HG03439 (cell line): ENCODE data around the gene NME1.
"Not testable (repeated sequence)": the region's sequence is repeated elsewhere in the genome, so short reads cannot be mapped to it uniquely, and the experiment has no call there.

Experiments
- ATAC-seq: cut with Tn5 transposase; IDR thresholded peaks from one replicate; pipeline ENCODE4 v1.9.1; 2021; ENCODE audit warnings: mild to moderate bottlenecking, moderate library complexity; ENCODE audit not compliant: unreplicated experiment

Gene NME1

DNA sequence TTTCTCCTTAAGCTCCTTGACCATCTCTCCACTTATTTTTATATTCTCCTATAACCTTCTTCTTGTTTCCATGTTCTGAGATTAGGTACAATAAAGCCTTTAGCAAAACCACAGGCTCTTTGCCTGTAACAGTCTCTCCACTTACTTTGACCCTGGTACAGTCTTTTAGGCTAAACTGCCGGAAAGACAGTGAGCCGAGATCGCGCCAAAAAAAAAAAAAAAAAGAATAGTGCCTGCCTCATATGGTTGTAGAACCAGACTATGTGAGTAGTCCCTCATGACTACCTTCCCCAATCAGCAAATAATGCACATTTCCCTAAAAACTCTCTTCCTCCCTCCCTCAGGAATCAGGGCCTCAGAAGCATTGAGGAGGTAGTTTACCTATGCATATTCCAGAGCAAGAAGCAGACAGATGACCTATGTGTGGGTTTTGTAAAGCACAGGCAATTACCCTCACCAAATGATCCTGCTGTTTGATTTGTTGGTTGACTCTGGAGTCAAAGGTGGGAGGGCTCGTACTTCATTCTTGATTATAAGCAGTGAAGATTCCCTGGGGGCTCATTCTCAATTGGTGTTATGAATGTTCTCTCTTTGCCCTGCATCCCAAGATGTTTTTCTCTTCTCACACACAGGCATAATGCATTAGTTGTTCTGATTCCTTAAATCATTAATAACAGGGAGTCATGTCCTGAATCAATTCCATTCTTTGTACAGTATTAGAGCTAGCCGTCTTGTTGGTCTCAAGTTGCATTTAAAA is 8.9 kb upstream of the NME1 start:
- no peak for ATAC-seq

DNA sequence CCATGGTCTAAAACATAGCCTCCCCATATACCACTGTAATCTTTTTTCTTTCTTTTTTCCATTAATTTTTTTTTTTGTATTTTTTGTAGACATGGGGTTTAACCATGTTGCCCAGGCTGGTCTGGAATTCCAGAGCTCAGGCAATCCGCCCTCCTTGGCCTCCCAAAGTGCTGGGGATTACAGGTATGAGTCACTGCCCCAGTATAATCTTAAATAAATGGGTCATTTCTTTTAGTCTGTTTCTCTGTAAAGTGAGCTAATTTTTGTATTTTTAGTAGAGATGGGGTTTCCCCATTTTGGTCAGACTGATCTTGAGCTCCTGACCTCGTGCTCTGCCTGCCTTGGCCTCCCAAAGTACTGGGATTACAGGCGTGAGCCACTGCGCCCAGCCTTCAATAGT is 5.7 kb upstream of the NME1 start:
- ATAC-seq, result peak; percentile 51

DNA sequence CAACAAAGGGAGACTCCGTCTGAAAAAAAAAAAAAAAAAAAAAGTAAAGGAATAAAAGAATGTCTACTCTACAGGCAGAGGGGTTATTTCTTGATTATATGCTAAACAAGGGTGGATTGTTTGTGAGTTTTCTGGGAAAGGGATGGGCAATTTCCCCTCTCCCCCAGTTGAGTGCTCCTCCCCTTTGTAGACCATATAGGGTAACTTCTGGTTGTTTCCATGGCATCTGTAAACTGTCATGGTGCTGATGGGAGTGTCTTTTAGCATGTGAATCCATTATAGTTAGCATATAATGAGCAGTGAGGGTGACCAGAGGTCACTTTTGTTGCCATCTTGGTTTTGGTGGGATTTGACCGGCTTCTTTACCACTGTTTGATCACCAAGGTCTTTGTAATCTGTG is 4.2 kb upstream of the NME1 start:
- ATAC-seq, result no peak

DNA sequence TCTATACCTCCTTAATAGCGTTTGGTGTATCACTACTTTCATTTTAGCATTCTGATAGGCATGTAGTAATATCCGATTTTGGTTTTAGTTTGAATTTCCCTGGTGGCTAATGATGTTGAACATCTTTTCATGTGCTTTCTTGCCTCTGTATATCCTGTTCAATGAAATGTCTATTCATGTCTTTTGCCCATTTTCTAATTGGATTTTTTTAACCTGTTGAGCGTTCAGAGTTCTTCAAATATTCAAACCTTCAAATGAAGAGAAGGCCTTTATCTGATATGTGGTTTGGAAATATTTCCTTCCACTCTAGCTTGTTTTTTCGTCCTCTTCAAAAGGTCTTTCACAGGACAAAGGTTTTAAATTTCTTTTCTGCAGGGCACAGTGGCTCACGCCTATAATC is 2.4 kb upstream of the NME1 start:
- ATAC-seq, result no peak

DNA sequence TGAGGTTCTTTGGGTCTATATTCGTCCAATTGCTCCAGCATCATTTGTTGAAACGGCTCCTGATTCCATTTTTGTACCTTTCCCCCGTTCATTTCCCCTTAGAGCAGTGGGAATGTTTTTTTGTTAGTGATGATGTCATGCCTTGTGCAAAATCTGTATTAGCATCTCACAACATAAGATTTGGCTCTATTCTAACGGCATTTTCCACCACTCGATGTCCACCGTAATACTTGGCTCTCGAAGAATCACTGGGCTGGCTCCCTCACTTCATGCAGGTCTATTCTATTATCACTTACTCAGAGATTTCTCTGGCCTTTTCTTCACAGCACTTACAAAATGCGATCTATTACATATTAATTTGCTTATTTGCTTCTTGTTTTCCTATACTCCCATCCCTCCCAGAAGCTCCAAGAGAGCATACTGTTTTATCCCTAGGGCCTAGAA is 571 bp upstream of the NME1 start:
- no peak for ATAC-seq

DNA sequence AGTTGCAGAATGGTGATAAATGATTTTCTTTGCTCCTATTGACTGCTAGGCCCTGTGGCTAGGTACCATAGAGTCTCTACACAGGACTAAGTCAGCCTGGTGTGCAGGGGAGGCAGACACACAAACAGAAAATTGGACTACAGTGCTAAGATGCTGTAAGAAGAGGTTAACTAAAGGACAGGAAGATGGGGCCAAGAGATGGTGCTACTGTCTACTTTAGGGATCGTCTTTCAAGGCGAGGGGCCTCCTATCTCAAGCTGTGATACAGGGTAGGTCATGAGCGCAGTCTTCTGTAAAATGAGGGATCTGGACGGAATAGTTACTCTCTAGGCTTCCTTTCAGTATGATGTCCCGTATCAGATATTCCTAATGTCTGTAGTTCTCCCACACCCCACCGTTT is 817 bp downstream of the NME1 start:
- no peak for ATAC-seq

DNA sequence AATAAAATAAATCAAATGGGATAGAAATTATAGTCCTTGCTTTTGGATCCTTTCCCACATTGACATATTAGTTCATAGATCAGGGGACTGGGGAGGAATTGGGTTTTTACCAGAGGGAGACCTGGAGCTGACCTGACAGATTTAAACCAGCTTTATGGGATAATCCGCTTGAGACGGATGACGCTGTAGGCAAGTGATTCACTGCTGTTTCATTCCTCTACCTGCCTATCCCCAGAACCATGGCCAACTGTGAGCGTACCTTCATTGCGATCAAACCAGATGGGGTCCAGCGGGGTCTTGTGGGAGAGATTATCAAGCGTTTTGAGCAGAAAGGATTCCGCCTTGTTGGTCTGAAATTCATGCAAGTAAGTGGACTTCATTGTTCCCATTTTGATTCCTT is 2.1 kb downstream of the NME1 start:
- no peak for ATAC-seq

DNA sequence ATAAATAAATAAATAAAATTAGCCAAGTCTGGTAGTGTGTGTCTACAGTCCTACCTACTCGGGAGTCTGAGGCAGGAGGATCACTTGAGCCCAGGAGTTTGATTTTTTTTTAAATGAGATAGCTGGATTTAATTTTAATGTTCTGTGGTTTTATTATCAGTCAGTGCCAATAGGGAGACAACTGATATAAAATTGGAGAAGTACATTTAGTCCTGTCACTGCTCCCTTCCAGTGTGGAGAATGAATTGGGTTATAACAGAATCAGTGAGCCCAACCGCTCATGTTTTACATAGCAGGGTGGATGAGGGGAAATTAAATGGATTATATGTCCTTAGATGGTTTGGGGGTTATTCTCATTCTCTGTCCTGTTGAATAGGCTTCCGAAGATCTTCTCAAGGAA is 6.2 kb downstream of the NME1 start:
- ATAC-seq, result no peak

DNA sequence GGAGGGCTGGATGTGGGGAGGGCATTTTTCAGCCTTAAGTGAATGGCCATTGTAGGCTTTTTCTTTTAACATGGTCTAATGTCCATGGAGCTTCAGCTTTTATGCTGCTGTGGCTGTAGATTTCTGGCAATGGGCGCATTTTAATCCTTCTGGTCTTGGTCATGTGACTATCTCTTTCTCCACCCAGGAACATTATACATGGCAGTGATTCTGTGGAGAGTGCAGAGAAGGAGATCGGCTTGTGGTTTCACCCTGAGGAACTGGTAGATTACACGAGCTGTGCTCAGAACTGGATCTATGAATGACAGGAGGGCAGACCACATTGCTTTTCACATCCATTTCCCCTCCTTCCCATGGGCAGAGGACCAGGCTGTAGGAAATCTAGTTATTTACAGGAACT is 8.2 kb downstream of the NME1 start:
- no peak for ATAC-seq

DNA sequence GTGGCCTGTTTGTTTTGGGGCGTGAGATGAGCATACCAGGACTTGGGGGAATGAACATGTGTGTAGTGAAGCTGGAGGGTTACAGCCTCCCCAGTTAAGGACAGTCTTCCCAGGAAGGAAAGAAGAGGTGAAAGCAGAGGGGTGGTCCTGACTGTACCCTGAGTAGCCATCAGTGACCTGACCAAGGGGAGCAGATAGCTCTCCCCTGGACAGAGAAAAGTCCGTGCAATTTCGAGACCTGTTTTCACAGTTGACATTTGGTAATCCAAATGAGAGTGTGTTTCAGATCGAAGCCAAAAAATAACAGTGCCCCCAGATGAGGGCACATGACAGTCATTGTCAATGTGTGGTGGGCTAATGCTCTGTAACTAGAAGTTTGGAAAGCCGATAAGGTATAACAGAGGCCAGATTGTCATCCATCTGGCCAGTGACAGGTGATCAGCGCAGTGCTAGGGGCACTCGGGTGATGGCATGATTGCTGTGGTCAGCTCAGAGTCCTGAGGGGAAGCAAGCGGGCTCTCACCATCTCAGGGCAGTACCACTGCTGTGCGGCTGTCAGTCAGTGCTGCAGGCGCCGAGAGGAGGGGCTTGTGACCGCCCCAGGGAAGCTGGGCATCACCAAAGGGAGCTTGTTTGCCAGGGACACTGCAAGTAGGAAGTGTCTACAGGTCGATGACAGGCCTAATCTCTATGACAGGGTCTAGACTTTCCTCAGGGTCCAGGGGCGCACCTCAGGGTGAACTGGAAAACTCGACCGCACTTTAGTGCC is 11.7 kb downstream of the NME1 start:
- no peak for ATAC-seq

DNA sequence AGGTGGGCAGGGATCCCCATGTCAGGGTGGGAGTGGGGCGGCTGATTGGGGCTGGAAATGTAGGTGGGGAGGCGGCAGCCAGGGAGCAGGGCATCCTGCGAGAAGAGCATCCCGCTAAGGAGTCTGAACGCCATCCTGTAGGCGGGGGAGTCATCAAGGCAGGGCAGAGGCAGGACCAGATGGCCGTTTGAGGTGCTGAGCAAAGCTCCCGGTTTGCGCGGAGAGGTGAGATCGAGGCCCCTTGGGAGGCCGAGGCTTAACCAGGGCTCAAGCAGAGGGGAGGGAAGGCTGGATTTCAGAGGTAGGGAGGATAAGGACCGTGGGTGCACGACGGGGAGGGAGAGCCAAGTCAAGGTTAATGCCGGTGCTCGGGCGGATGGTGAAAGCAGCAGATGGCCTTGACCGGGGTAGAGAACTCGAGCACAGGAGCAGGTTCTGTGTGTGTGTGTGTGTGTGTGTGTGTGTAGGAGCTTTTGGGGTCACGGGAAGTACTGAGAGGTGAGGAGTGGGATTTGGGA is 12.4 kb downstream of the NME1 start:
- no peak for ATAC-seq

DNA sequence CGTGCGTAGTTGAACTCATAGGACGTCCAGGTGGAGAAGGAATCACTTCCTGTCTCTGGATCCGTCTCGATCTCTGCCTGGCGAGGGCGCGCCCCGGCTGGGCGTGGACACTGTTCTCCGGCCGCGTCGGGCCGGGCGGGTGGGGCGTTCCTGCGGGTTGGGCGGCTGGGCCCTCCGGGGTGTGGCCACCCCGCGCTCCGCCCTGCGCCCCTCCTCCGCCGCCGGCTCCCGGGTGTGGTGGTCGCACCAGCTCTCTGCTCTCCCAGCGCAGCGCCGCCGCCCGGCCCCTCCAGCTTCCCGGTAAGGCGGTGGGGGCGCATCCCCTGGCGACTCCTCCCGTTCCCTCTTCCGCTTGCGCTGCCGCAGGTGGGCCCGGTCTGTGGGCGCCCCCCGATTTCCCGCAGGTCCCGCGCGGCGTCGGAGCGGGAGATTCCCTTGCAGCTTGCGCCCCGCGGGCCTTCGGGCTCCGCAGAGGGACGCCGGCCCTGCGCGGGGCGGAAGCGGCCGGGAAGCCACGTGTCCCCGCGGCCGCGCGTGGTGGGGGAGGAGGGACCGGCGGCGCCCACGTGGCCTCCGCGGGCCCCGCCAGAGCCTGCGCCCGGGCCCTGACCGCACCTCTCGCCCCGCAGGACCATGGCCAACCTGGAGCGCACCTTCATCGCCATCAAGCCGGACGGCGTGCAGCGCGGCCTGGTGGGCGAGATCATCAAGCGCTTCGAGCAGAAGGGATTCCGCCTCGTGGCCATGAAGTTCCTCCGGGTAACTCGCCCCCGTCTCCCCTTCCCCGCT is 13.0 kb downstream of the NME1 start, which contains the start of gene NME2:
NME2 (plus strand) TSS at position 214 of the 789 bp plus-strand sequence; CDS start at position 634, 420 bp downstream.
- peak; percentile 79 for ATAC-seq

DNA sequence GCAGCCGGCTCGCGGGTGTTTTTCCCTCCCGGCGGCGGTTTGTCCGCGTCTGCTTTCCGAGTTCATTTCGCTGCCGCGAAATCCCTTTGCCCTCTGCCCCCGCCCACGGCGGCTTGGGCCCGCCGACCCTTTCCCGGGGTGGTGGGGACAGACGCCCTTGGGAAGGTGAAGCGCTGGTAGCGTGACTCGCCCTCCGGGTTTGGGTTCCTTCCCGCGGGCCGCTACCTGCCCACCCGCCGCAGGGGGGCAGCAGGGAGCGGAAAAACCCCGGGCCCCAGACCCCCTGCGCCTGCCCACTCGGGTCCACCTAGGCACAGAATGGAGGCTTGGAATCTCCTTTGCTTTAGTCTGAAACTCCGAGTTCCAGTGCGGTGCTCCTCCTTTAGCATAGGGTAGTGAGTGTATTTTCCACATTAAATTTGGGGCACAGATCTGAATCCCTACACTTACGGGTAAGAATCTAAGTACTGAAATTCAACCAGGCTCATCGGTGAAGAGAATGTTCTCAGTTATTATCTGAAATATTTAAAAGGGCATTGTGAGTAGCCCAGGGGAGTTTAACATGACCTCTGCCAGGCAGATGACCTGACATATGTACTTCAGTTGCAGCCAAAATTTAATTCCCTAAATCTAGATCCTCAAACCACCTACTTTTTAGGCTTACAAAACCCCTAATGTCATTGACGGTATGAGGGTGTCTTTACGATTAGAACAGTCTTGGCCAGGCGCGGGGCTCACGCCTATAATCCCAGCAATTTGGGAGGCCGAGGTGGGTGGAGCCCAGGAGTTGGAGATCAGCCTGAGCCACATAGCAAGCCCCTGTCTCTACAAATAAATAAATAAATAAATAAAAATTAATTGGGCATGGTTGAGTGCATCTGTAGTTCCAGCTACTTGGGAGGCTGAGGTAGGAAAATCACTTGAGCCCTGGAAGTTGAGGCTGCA is 13.9 kb downstream of the NME1 start:
- ATAC-seq, result peak; percentile 52

DNA sequence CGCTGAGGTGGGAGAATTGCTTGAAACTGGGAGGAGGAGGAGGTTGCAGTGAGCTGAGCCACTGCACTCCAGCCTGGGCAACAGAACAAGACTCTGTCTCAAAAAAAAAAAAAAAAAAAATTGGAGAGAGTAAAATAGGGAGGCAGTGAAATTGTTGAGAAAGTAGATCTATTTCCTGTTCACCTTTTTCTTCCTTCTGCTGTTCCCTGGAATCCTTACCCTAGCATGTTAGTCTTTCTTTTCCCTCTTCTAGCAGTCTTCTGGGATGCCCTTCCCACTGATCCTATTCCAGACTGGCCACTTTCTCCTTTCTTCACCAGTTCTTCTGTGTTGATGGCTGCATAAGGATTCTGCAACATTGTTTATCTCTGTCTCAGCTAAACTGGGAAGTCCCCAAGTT is 16.0 kb downstream of the NME1 start:
- no peak for ATAC-seq

DNA sequence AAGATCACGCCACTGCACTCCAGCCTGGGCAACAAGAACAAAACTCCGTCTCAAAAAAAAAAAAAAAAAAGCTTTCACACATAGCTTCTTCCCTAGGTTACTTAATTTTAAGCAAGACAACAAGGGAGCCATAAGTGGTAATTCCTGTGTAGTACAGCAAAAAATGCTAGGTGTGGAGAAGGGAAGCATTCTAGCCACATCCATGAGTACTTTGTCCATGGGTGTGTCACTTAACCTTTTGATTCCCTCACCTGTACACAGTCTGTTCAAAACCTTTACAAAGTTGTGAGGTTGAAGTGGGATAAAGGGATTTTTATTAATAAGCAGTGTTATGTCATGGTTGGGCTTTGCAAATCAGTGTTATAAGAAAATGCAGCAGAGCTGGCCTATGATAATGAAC is 17.4 kb downstream of the NME1 start:
- ATAC-seq, result no peak

DNA sequence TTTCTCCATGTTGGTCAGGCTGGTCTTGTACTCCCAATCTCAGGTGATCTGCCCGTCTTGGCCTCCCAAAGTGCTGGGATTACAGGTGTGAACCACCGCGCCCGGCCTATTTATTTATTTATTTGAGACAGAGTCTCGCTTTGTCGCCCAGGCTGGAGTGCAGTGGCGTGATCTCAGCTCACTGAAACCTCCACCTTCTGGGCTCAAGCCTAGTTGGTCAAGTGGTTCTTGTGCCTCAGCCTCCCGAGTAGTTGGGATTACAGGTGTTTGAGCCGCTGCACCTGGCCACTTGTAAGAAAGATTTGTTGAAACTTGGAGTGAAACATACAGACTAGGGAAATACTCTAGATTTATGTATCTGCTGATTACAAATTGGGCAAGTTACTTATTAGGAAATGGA is 18.7 kb downstream of the NME1 start:
- ATAC-seq, result not testable (repeated sequence)

DNA sequence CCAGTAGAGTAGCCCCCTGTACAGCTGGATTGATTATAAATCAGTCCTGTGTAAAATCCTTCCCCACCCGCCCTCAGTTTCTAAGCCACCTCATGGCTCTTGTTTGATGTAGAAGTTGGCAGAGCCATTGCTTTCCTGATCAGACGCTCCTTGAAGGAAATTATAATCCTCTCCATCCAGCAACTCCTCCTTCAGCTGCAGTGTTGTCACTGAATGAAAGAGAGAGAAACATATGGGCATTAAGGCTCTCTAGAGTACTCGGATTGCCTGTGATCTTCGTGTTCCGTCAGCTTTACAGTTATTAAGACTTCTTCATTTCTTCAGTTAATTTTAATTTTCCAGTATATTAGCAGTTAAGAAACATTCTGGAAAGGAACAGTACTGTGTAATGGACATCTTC is 27.1 kb downstream of the NME1 start:
- no peak for ATAC-seq

DNA sequence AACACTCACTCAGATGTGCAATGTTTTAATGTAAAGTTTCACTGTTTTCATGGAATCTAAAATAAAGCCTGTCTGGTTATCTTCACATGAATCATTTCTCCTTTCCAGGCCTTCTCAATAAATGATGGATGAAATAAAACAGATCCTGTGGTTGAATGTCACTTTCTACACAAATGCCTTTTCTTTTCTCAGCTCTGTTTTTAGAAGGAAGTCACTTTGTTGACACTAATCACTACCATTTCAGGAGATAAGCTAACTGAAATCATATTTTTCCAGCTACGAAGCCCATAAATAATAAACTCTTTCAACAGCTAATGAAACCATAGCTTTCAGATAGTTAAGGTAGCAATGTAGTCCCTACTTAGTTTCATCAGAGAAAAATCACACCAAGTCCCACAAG is 30.8 kb downstream of the NME1 start:
- no peak for ATAC-seq

DNA sequence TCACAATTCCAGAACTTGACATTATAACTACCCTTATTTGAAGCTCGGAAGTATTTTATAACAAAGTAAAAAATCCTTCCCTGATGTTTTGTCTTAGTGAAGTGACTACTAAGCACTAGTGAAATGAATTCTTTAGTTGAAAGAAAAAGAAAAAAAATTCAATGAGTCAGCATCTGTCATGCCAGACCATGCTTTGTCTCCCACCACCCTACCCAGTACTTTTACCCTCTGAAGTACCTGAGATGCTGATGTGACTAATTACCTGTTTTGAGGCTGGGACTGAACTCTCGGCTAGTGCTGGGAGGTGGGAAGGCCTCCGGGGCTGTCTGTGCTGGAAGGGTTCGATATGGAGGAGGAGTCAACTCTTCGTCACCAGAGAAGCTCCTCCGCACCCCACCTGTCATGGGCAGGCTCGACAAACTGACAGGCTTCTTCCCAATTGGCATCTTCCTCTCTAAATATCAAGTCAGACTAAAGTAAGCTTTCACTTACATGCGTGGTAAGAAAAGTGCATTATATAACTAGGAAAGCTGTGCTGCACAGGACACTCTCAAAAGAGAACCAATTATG is 32.5 kb downstream of the NME1 start:
- ATAC-seq, result no peak

DNA sequence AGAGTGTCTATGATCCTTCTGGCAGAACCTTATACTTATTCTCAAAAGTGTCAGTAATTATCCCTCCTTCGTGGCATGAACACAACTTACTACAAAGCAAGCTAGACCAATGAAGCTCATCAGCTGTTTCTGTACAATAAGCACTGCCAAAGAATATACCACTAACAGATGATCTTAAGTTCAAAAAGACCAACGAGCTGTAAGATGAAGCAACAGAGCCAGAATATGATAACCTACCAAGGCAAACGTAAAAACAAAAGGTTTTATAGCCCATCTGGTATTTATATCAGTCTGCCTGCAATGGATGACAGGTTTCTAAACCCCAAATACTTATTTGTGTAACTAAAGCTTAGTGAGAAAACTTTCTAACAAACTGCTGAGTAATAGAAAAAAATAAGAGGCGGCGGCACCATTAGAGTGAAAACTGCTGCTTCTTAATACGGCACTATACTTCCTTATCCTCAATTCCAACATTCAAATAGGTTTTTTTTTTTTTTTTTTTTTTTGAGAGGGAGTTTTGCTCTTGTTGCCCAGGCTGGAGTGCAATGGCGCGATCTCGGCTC is 35.0 kb downstream of the NME1 start:
- ATAC-seq, result no peak
